CD14-positive monocyte (primary cell): ENCODE measurements around the gene ESF1. TPM values are rescaled to one million over a fixed set of nuclear protein-coding genes. Genes with fewer than 3 reads are reported as not detected.

Experiments
- DNase-seq, 3 donors: peaks; one replicate each; pipeline ENCODE4 v3.0.0-alpha.2; 2011 to 2022
- H2AFZ ChIP-seq: 2 replicates; pipeline ENCODE4 v1.6.0; 2012; ENCODE audit warnings: mild to moderate bottlenecking, low read depth, low read length, inconsistent platforms; ENCODE audit not compliant: insufficient read depth, poor library complexity, severe bottlenecking
- H3K27ac ChIP-seq, 2 donors: 1 replicate in 1 of 2; 2 replicates in 1 of 2; pipeline ENCODE4 v1.5.1; 2012 to 2013; ENCODE audit warnings: low read length in 2 of 2, control low read depth in 1 of 2, inconsistent platforms in 1 of 2, low read depth in 1 of 2, mild to moderate bottlenecking in 1 of 2
- H3K27me3 ChIP-seq, 2 donors: one replicate each; pipeline versions ENCODE4 v1.6.0 to v1.6.1; 2011 to 2013; ENCODE audit warnings: low read length in 2 of 2; ENCODE audit not compliant: control insufficient read depth in 2 of 2, insufficient read depth in 2 of 2
- H3K36me3 ChIP-seq, 2 donors: replicated peaks in 1 of 2; 1 replicate in 1 of 2; 2 replicates in 1 of 2; pipeline versions ENCODE4 v1.5.1 to v1.6.1; 2012 to 2013; ENCODE audit warnings: low read length in 2 of 2, control low read depth in 1 of 2, inconsistent platforms in 1 of 2, mild to moderate bottlenecking in 1 of 2; ENCODE audit not compliant: insufficient read depth in 2 of 2, control insufficient read depth in 1 of 2
- H3K4me1 ChIP-seq, 2 donors: 1 replicate in 1 of 2; 2 replicates in 1 of 2; pipeline versions ENCODE4 v1.5.1 to v1.6.1; 2012 to 2013; ENCODE audit warnings: low read length in 2 of 2, control low read depth in 1 of 2, inconsistent platforms in 1 of 2, mild to moderate bottlenecking in 1 of 2, moderate library complexity in 1 of 2; ENCODE audit not compliant: insufficient read depth in 2 of 2, control insufficient read depth in 1 of 2
- H3K4me2 ChIP-seq: replicated peaks from 2 replicates; pipeline ENCODE3; 2012; ENCODE audit warnings: low read length, moderate library complexity, mild to moderate bottlenecking; ENCODE audit not compliant: poor library complexity, severe bottlenecking; ENCODE audit errors: extremely low read depth
- H3K4me3 ChIP-seq, 3 experiments: fragments of 200-600 bp in 1 of 3; sonication (generic) in 1 of 3; replicated peaks in 1 of 3; 1 replicate in 2 of 3; 2 replicates in 1 of 3; pipeline ENCODE4 v1.5.1; 2011 to 2013; ENCODE audit warnings: low read length in 3 of 3, mild to moderate bottlenecking in 3 of 3, control low read depth in 2 of 3, low read depth in 2 of 3, inconsistent platforms in 1 of 3, moderate library complexity in 1 of 3
- H3K79me2 ChIP-seq: 2 replicates; pipeline ENCODE4 v1.6.0; 2012; ENCODE audit warnings: mild to moderate bottlenecking, control low read depth, inconsistent platforms, low read length, moderate library complexity; ENCODE audit not compliant: insufficient read depth
- H3K9ac ChIP-seq: 2 replicates; pipeline ENCODE4 v1.6.0; 2017; ENCODE audit warnings: low read length, mild to moderate bottlenecking; ENCODE audit not compliant: insufficient read depth, poor library complexity, severe bottlenecking
- H3K9me3 ChIP-seq, 2 donors: replicated peaks in 1 of 2; 1 replicate in 1 of 2; 2 replicates in 1 of 2; pipeline versions ENCODE4 v1.5.1 to v1.6.1; 2012 to 2013; ENCODE audit warnings: low read length in 2 of 2, control low read depth in 1 of 2; ENCODE audit not compliant: control insufficient read depth in 1 of 2, insufficient read depth in 1 of 2
- H4K20me1 ChIP-seq: 2 replicates; pipeline ENCODE4 v1.6.0; 2012; ENCODE audit warnings: mild to moderate bottlenecking, low read length, control low read depth, moderate library complexity; ENCODE audit not compliant: insufficient read depth
- H3K27ac Mint-ChIP-seq, 7 donors: one replicate each; pipeline ENCODE4 v1.8.0; 2020; ENCODE audit warnings: mild to moderate bottlenecking in 7 of 7, mixed read lengths in 7 of 7, moderate library complexity in 6 of 7, inconsistent platforms in 2 of 7
- H3K27me3 Mint-ChIP-seq, 3 donors: one replicate each; pipeline ENCODE4 v1.8.0; 2021 to 2022; ENCODE audit warnings: low read depth in 3 of 3, mild to moderate bottlenecking in 3 of 3, mixed read lengths in 3 of 3, moderate library complexity in 3 of 3, inconsistent platforms in 1 of 3
- H3K36me3 Mint-ChIP-seq, 2 donors: one replicate each; pipeline ENCODE4 v1.8.0; 2020; ENCODE audit warnings: mixed read lengths in 2 of 2, inconsistent platforms in 1 of 2, mild to moderate bottlenecking in 1 of 2
- H3K4me1 Mint-ChIP-seq: one replicate; pipeline ENCODE4 v1.8.0; 2020; ENCODE audit warnings: mild to moderate bottlenecking, mixed read lengths
- H3K4me3 Mint-ChIP-seq, 2 donors: one replicate each; pipeline ENCODE4 v1.8.0; 2020; ENCODE audit warnings: mild to moderate bottlenecking in 2 of 2, mixed read lengths in 2 of 2, moderate library complexity in 1 of 2
- H3K9me3 Mint-ChIP-seq, 7 donors: one replicate each; pipeline ENCODE4 v1.8.0; 2020 to 2022; ENCODE audit warnings: mixed read lengths in 7 of 7, mild to moderate bottlenecking in 6 of 7, moderate library complexity in 6 of 7, inconsistent platforms in 2 of 7
- WGBS: methylation state at CpG from one replicate; pipeline ENCODE4 v1.1.5; 2013; ENCODE audit warnings: missing lambda C conversion rate; ENCODE audit not compliant: insufficient coverage; 5-methylcytosine and 5-hydroxymethylcytosine counted together
- intact Hi-C, 2 donors: fragments of 100-400 bp; cut with micrococcal nuclease; formaldehyde crosslinking; loops; one replicate each; pipeline versions ENCODE4 v1.15.0 to v1.15.1; 2023
- polyA minus RNA-seq: library from RNA; depleted of rRNA, polyadenylated mRNA; stranded (reverse); fragments of >200 nt; gene quantifications from 2 replicates; pipeline ENCODE4 v1.2.3, GENCODE V29; 2012
- polyA plus RNA-seq, 3 donors: library from polyadenylated mRNA; depleted of rRNA in 1 of 3; unstranded in 2 of 3; stranded (reverse) in 1 of 3; fragments of 300-500 nt in 2 of 3; fragments of >200 nt in 1 of 3; fragmentation: Illumina TruSeq in 2 of 3; gene quantifications; 1 replicate in 2 of 3; 2 replicates in 1 of 3; pipeline ENCODE4 v1.2.3, GENCODE V29; 2012 to 2021
- total RNA-seq, 12 experiments: library from RNA in 1 of 12; stranded (reverse) in 1 of 12; fragments of 120-200 nt in 1 of 12; gene quantifications; one replicate each; pipeline ENCODE4 v1.2.4 and lab custom pipeline; 2013 to 2026; ENCODE audit warnings: mixed read lengths in 6 of 12, inconsistent platforms in 1 of 12
- TF ChIP-seq, protein P1 (sequence below): fragments of 200-600 bp; IDR thresholded peaks from one replicate; pipeline ENCODE4 v1.8.0; 2022; ENCODE audit warnings: antibody characterized with exemption, mild to moderate bottlenecking

Gene ESF1, protein sequence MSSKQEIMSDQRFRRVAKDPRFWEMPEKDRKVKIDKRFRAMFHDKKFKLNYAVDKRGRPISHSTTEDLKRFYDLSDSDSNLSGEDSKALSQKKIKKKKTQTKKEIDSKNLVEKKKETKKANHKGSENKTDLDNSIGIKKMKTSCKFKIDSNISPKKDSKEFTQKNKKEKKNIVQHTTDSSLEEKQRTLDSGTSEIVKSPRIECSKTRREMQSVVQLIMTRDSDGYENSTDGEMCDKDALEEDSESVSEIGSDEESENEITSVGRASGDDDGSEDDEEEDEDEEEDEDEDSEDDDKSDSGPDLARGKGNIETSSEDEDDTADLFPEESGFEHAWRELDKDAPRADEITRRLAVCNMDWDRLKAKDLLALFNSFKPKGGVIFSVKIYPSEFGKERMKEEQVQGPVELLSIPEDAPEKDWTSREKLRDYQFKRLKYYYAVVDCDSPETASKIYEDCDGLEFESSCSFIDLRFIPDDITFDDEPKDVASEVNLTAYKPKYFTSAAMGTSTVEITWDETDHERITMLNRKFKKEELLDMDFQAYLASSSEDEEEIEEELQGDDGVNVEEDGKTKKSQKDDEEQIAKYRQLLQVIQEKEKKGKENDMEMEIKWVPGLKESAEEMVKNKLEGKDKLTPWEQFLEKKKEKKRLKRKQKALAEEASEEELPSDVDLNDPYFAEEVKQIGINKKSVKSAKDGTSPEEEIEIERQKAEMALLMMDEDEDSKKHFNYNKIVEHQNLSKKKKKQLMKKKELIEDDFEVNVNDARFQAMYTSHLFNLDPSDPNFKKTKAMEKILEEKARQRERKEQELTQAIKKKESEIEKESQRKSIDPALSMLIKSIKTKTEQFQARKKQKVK
- total RNA-seq (2013), result 8.6 TPM
- 1 to 10 TPM in 2 of 3 donors, under 1 TPM in 1; 0.73 to 2.3 (median 1.7) TPM for polyA plus RNA-seq
- 0.55 and 1.2 TPM in 2 replicates for polyA minus RNA-seq
- 5.2 to 16.2 (median 10.1) reads per million in 11 experiments for total RNA-seq (lab: John Stamatoyannopoulos, UW)

DNA sequence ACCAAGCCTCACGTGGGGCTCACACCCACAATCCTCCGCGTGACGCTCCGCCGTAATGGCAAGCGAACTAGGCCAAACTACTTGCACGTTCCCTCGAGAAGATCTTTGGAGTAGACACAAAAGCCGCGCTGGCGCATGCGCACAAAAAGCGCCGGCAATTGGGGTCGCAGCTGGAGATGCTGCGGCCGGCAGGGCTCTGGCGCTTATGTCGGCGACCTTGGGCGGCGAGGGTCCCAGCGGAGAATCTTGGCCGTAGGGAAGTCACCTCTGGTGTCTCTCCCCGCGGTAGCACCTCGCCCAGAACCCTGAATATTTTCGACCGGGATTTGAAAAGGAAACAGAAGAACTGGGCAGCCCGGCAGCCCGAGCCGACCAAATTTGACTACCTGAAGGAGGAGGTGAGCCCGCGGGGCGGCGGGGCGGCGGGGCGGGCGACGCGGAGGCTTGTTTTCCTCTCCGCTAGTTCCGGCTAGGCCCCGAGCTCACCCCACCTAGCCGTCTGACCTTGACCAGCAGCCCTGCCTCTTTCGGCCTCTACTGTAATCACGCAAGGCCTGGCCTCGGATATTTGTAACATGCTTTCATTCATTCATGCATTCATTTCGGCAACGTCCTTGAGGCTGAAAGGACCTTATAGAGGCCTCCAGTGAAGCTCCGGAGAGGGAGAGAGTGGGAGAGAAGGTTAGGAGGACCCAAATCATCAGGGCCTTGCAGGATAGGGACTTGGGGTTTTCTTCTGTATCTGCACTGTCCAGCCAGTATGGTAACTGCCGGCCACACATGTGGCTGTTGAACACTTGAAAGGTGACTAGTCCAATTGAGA lies at the start of gene ESF1, which contains the start of gene NDUFAF5:
TSS of gene ESF1 (minus strand) at position 27 of the 823 bp plus-strand sequence. CDS start 1,779 bp downstream, outside the sequence.
TSS of gene NDUFAF5 (plus strand) at position 136 of the 823 bp plus-strand sequence. CDS start at position 177, 41 bp downstream.
- Histone ChIP-seq H3K4me2 (peak within 1 kb of the TSS; percentile 96), H4K20me1 (no peaks in the 10 kb centered on the region), H3K4me1 (peaks cover 22 to 33% of the 10 kb centered on the region in 2 donors), H3K9ac (peak within 1 kb of the TSS; percentile 96), H3K79me2 (peaks cover 45% of the 10 kb centered on the region), H3K9me3 (no peaks in the 10 kb centered on the region), H3K27me3 (no peaks in the 10 kb centered on the region), H3K4me3 (peak within 1 kb of the TSS; percentile 66 to 94 (median 88)), H3K36me3 (peaks cover 28 to 56% of the 10 kb centered on the region in 2 donors), H2AFZ (peak within 1 kb of the TSS; percentile 98), H3K27ac (peak within 1 kb of the TSS; percentile 79 to 93)
- H3K4me3 Mint-ChIP-seq, result peak within 1 kb of the TSS; percentile 97 to 99
- no peaks in the 10 kb centered on the region for H3K9me3 Mint-ChIP-seq
- DNase-seq, result peak; percentile 88 to 91 (median 88)
- peaks cover 34% of the 10 kb centered on the region for H3K4me1 Mint-ChIP-seq
- TF ChIP-seq, protein P1, sequence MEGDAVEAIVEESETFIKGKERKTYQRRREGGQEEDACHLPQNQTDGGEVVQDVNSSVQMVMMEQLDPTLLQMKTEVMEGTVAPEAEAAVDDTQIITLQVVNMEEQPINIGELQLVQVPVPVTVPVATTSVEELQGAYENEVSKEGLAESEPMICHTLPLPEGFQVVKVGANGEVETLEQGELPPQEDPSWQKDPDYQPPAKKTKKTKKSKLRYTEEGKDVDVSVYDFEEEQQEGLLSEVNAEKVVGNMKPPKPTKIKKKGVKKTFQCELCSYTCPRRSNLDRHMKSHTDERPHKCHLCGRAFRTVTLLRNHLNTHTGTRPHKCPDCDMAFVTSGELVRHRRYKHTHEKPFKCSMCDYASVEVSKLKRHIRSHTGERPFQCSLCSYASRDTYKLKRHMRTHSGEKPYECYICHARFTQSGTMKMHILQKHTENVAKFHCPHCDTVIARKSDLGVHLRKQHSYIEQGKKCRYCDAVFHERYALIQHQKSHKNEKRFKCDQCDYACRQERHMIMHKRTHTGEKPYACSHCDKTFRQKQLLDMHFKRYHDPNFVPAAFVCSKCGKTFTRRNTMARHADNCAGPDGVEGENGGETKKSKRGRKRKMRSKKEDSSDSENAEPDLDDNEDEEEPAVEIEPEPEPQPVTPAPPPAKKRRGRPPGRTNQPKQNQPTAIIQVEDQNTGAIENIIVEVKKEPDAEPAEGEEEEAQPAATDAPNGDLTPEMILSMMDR, result no peak
- H3K27me3 Mint-ChIP-seq, result peaks cover 0 to 4% (median 0%) of the 10 kb centered on the region in 3 donors
- H3K36me3 Mint-ChIP-seq, result peaks cover 35 to 39% of the 10 kb centered on the region in 2 donors
- intact Hi-C loops, result loop anchor here in 1 of 2 donors (10.0 kb wide), 1 partner anchor 150 kb away; the partner anchor contains the start of gene TASP1
- H3K27ac Mint-ChIP-seq, result peak within 1 kb of the TSS; percentile 93 to 98 (median 97)
- WGBS, result under 1% methylated on average over 51 of the region's 54 CpGs
